Activated B cell treated with CpG ODN at 0.5 μM for 24 hours (primary cell): ENCODE results near the gene SELENOV. TPM values are rescaled to one million over a fixed set of nuclear protein-coding genes. Genes with fewer than 3 reads are reported as not detected.
A peak's percentile ranks its signal among the peaks of the same experiment; 100 is the strongest.

Experiments
- ATAC-seq: fragments of 200-7000 bp; cut with Tn5 transposase; one replicate; pipeline ENCODE4 v1.10.0; 2021; ENCODE audit warnings: low read depth, mild to moderate bottlenecking, moderate library complexity
- CTCF ChIA-PET: fragments of 350-600 bp; sonication (Branson Sonifier 250); formaldehyde crosslinking; loops from one replicate; lab custom pipeline; 2021; ENCODE audit warnings: antibody characterized with exemption; lab: Charles Lee
- POLR2A ChIA-PET: fragments of 350-600 bp; sonication (Branson Sonifier 250); formaldehyde crosslinking; loops from one replicate; lab custom pipeline; 2021; ENCODE audit warnings: antibody characterized with exemption; lab: Charles Lee
- DNase-seq: peaks from one replicate; pipeline ENCODE4 v3.0.0; 2022
- H3K27ac Mint-ChIP-seq: one replicate; pipeline ENCODE4 v1.8.0; 2020; ENCODE audit warnings: mixed read lengths
- H3K27me3 Mint-ChIP-seq: one replicate; pipeline ENCODE4 v1.8.0; 2021; ENCODE audit warnings: mixed read lengths
- H3K36me3 Mint-ChIP-seq: one replicate; pipeline ENCODE4 v1.8.0; 2021; ENCODE audit warnings: low read depth, mixed read lengths
- H3K4me1 Mint-ChIP-seq: one replicate; pipeline ENCODE4 v1.8.0; 2021; ENCODE audit warnings: mixed read lengths
- H3K4me3 Mint-ChIP-seq: one replicate; pipeline ENCODE4 v1.8.0; 2020; ENCODE audit warnings: mild to moderate bottlenecking, mixed read lengths
- H3K9me3 Mint-ChIP-seq: one replicate; pipeline ENCODE4 v1.8.0; 2020; ENCODE audit warnings: mixed read lengths
- CTCF ChIP-seq: fragments of 200-600 bp; IDR thresholded peaks from one replicate; pipeline ENCODE4 v1.8.0; 2022; ENCODE audit warnings: antibody characterized with exemption, mild to moderate bottlenecking
- intact Hi-C: fragments of 100-400 bp; cut with micrococcal nuclease; formaldehyde crosslinking; loops from one replicate; pipeline ENCODE4 v1.15.1; 2024
- total RNA-seq: library from RNA; stranded (reverse); gene quantifications from 2 replicates; pipeline ENCODE4 v1.2.3, GENCODE V29; 2022

SELENOV gene
- total RNA-seq, 1 donor from 2014 or later = not detected

DNA sequence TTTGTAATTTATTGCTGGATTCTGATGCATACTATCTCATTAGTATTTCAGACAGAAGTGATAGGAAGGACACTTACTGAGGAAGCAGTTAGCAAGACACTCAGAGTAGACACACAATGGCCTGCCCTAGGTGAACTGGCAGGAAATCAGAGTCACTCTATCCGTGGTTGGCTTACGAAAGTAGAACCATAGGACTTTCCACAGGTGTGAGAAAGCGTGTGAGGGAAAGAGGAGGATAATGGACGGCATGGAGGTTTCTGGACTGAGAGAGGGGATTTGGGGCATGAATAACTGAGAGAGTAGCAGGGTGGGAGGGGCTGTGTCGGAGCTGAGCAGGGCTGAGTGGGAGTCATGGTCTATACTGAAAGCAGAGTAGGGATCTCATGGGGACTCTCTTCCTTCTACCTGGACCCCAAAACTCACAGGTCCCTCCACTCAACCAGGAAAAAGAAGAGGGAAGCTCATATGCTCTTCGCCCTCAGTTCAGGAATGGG lies 43.7 kb downstream of the SELENOV start:
- no peaks in the 10 kb centered on the region for H3K36me3 Mint-ChIP-seq
- no peaks in the 10 kb centered on the region for H3K9me3 Mint-ChIP-seq
- TF ChIP-seq CTCF = no peak
- DNase-seq (no peak), ATAC-seq (peak; percentile 37)
- ChIA-PET POLR2A (no interaction called here), CTCF (no interaction called here)
- H3K27me3 Mint-ChIP-seq = no peaks in the 10 kb centered on the region
- peak overlapping the region; percentile 71 for H3K27ac Mint-ChIP-seq
- peak overlapping the region; percentile 70 for H3K4me3 Mint-ChIP-seq
- intact Hi-C loops = no loop called here
- H3K4me1 Mint-ChIP-seq = peaks cover 20% of the 10 kb centered on the region

DNA sequence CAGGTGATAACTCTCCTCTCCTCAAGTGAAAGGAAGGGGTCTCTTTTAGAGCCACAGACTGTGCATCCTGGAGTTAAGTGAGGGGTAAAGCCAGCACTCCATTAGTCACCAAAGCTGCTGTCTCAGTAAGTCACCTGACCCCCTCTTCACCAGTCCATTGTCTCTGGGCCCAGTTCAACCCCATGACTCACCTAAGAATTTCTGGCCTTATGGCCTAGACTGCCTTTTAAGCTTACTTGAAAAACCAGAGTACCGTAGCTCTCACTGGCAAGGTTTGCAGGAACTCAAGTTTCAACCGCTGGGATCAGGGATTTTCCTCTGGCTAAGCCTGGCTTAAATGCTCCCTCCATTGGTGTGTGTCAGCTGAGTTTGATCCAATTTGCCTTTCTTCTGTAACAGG lies 48.5 kb downstream of the SELENOV start:
- Mint-ChIP-seq H3K27ac (no peak overlapping the region), H3K4me1 (peaks cover 7% of the 10 kb centered on the region), H3K36me3 (no peaks in the 10 kb centered on the region), H3K27me3 (peaks cover under 1% of the 10 kb centered on the region), H3K4me3 (no peak overlapping the region), H3K9me3 (no peaks in the 10 kb centered on the region)
- ChIA-PET CTCF (no interaction called here), POLR2A (no interaction called here)
- no peak for ATAC-seq
- no peak for TF ChIP-seq CTCF
- intact Hi-C loops = no loop called here
- DNase-seq = no peak

DNA sequence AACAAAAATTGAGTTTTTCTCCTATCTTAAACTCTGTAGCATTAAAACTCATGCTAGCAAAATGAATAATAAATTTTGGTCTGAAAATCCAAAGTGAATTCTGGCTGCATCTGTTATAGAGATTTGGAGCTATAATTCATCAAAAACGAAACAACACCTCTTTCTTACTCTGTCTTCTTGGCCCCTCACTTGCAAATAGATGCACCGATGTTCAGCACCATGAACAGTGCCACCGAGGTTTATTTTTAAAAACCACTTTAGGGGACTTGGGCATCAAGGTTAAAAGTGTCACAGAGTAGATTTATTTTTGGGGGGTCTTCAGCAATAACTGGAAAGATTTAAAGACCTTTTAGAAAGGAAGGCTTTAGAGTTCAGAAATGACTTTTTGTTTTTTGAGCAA lies 51.1 kb downstream of the SELENOV start:
- intact Hi-C loops = no loop called here
- Mint-ChIP-seq H3K9me3 (no peaks in the 10 kb centered on the region), H3K4me1 (no peaks in the 10 kb centered on the region), H3K36me3 (no peaks in the 10 kb centered on the region), H3K4me3 (no peak overlapping the region), H3K27ac (no peak overlapping the region), H3K27me3 (peaks cover 10% of the 10 kb centered on the region)
- no peak for TF ChIP-seq CTCF
- ATAC-seq (no peak), DNase-seq (no peak)
- CTCF ChIA-PET = no interaction called here
- POLR2A ChIA-PET = no interaction called here

DNA sequence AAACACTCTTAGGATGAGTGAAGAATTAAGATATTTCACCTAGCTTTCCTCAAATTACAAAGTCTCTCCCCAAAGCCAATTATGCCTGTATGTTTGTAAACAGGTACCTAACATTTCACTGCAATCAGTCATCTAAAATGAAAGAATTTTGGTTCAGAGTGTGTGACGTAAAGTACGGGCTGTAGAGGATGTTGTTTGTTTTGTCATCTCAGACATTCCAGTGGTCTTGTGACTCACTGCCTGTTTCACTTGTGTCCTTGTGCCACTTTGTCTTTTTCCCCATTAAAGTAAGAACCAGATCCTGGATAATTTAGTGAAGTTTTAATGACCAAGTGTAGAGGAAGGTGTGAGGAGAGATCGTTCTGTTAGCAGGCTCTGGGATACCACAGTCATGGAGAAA lies 53.7 kb downstream of the SELENOV start:
- no peak for TF ChIP-seq CTCF
- POLR2A ChIA-PET = no interaction called here
- H3K27ac Mint-ChIP-seq = no peak overlapping the region

More for the DNA sequence above, 53.7 kb downstream of the SELENOV start:
- Mint-ChIP-seq H3K4me3 (no peak overlapping the region), H3K27me3 (peaks cover 30% of the 10 kb centered on the region), H3K36me3 (no peaks in the 10 kb centered on the region), H3K4me1 (no peaks in the 10 kb centered on the region), H3K9me3 (peaks cover 10% of the 10 kb centered on the region)
- DNase-seq (no peak), ATAC-seq (no peak)
- intact Hi-C loops = no loop called here
- CTCF ChIA-PET = no interaction called here

Other genes with a start within 250 kb of the SELENOV start
- not detected in 2 replicates for gene IFNL2, start 246.7 kb upstream of the SELENOV start, total RNA-seq
- not detected in 2 replicates for gene IFNL1, start 218.7 kb upstream of the SELENOV start, total RNA-seq
- gene LRFN1, start 194.3 kb upstream of the SELENOV start, total RNA-seq = 0.58 and 0.71 TPM in 2 replicates
- gene GMFG, start 179.1 kb upstream of the SELENOV start, total RNA-seq = 149 and 168 TPM in 2 replicates
- 53.0 and 60.7 TPM in 2 replicates for gene SAMD4B, start 172.7 kb upstream of the SELENOV start, total RNA-seq
- 50.3 and 52.4 TPM in 2 replicates for gene PAF1, start 124.0 kb upstream of the SELENOV start, total RNA-seq
- gene MED29, start 123.8 kb upstream of the SELENOV start, total RNA-seq = 38.0 and 39.0 TPM in 2 replicates
- 167 and 206 TPM in 2 replicates for gene ZFP36, start 108.3 kb upstream of the SELENOV start, total RNA-seq
- 111 and 125 TPM in 2 replicates for gene PLEKHG2, start 102.5 kb upstream of the SELENOV start, total RNA-seq
- 4,002 and 4,656 TPM in 2 replicates for gene RPS16, start 79.2 kb upstream of the SELENOV start, total RNA-seq
- 184 and 200 TPM in 2 replicates for gene SUPT5H, start 69.6 kb upstream of the SELENOV start, total RNA-seq
- gene TIMM50, start 34.3 kb upstream of the SELENOV start, total RNA-seq = 63.8 and 68.9 TPM in 2 replicates
- gene DLL3, start 16.2 kb upstream of the SELENOV start, total RNA-seq = 0.53 and 0.73 TPM in 2 replicates
- gene EID2B, start 17.7 kb downstream of the SELENOV start, total RNA-seq = 3.3 and 4.0 TPM in 2 replicates
- gene EID2, start 25.0 kb downstream of the SELENOV start, total RNA-seq = 11.4 and 11.5 TPM in 2 replicates
- not detected in 2 replicates for gene LGALS13, start 87.4 kb downstream of the SELENOV start, total RNA-seq
- gene LGALS16, start 140.8 kb downstream of the SELENOV start, total RNA-seq = not detected in 2 replicates
- not detected in 2 replicates for gene LGALS14, start 189.3 kb downstream of the SELENOV start, total RNA-seq
- not detected in 2 replicates for gene CLC, start 222.9 kb downstream of the SELENOV start, total RNA-seq